ENCODE results near the gene PLEKHA5.

Gene PLEKHA5

GRCh38 chr12:19129486-19130223 lies at the start of gene PLEKHA5:
PLEKHA5 (plus strand) TSS chr12:19129733; CDS start chr12:19129800, 67 bp downstream.
- TF ChIP-seq, protein P1, sequence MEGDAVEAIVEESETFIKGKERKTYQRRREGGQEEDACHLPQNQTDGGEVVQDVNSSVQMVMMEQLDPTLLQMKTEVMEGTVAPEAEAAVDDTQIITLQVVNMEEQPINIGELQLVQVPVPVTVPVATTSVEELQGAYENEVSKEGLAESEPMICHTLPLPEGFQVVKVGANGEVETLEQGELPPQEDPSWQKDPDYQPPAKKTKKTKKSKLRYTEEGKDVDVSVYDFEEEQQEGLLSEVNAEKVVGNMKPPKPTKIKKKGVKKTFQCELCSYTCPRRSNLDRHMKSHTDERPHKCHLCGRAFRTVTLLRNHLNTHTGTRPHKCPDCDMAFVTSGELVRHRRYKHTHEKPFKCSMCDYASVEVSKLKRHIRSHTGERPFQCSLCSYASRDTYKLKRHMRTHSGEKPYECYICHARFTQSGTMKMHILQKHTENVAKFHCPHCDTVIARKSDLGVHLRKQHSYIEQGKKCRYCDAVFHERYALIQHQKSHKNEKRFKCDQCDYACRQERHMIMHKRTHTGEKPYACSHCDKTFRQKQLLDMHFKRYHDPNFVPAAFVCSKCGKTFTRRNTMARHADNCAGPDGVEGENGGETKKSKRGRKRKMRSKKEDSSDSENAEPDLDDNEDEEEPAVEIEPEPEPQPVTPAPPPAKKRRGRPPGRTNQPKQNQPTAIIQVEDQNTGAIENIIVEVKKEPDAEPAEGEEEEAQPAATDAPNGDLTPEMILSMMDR (IDR thresholded peaks at IDR 0.05; ENCODE audit: low read depth, low read length) = peak; percentile 57
- H3K27me3 ChIP-seq (ENCODE audit: insufficient read depth, low read depth, severe bottlenecking) = no peaks in the 10 kb centered on the region
- peak within 1 kb of the TSS; percentile 83 for H3K4me3 ChIP-seq (ENCODE audit: low read depth, low read length)
- peak; percentile 87 for DNase-seq
- H3K9me3 ChIP-seq (ENCODE audit: severe bottlenecking) = peaks cover 7% of the 10 kb centered on the region
- peaks cover 14% of the 10 kb centered on the region for H3K36me3 ChIP-seq
- peak within 1 kb of the TSS; percentile 92 for H3K27ac ChIP-seq

GRCh38 chr12:19080918-19081317 lies 48.6 kb upstream of the PLEKHA5 start:
- no peak overlapping the region for H3K4me3 ChIP-seq (ENCODE audit: low read depth, low read length)
- no peaks in the 10 kb centered on the region for H3K27me3 ChIP-seq (ENCODE audit: insufficient read depth, low read depth, severe bottlenecking)
- peaks cover 12% of the 10 kb centered on the region for H3K9me3 ChIP-seq (ENCODE audit: severe bottlenecking)
- no peak for DNase-seq
- H3K27ac ChIP-seq = no peak overlapping the region
- H3K36me3 ChIP-seq = no peaks in the 10 kb centered on the region
- TF ChIP-seq, protein P1 (IDR thresholded peaks at IDR 0.05; ENCODE audit: low read depth, low read length) = no peak

DNA sequence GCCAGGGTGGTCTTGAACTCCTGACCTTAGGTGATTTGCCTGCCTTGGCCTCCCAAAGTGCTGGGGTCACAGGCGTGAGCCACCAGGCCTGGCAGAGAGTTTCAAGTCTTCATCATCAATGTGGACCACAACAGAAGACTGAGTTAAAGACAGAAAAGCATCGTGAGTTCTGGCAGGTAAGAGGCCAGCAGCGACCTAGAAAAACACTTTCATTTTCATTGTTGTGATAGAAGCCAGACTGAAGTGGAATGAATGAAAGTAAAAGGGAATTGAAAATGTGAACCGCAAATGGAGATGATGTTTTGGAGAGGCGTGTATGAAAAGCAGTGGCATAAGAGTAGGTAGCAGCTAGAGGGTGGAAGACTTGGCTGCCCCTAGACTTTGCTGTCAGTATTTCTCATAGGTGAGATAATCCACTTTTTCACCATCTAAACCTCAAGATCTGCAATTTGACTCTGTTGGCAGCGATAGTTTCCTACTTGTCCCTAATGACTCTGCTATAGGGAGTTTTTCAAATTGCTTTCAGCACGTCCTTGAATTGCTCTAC lies 47.1 kb upstream of the PLEKHA5 start:
- peaks cover 16% of the 10 kb centered on the region for H3K9me3 ChIP-seq (ENCODE audit: severe bottlenecking)
- no peak overlapping the region for H3K27ac ChIP-seq
- H3K27me3 ChIP-seq (ENCODE audit: insufficient read depth, low read depth, severe bottlenecking) = no peaks in the 10 kb centered on the region
- H3K36me3 ChIP-seq = no peaks in the 10 kb centered on the region
- no peak for DNase-seq
- TF ChIP-seq, protein P1 (IDR thresholded peaks at IDR 0.05; ENCODE audit: low read depth, low read length) = no peak
- H3K4me3 ChIP-seq (ENCODE audit: low read depth, low read length) = no peak overlapping the region

GRCh38 chr12:19084547-19084946 lies 45.0 kb upstream of the PLEKHA5 start:
- Histone ChIP-seq H3K9me3 (ENCODE audit: severe bottlenecking) (peaks cover 28% of the 10 kb centered on the region), H3K4me3 (ENCODE audit: low read depth, low read length) (no peak overlapping the region), H3K36me3 (no peaks in the 10 kb centered on the region), H3K27ac (no peak overlapping the region), H3K27me3 (ENCODE audit: insufficient read depth, low read depth, severe bottlenecking) (no peaks in the 10 kb centered on the region)
- DNase-seq = no peak
- TF ChIP-seq, protein P1 (IDR thresholded peaks at IDR 0.05; ENCODE audit: low read depth, low read length) = no peak

GRCh38 chr12:19085090-19085489 lies 44.4 kb upstream of the PLEKHA5 start:
- H3K27ac ChIP-seq = no peak overlapping the region
- peaks cover 32% of the 10 kb centered on the region for H3K9me3 ChIP-seq (ENCODE audit: severe bottlenecking)
- no peaks in the 10 kb centered on the region; the same call in 1 of the 2 replicates for H3K36me3 ChIP-seq
- TF ChIP-seq, protein P1 (IDR thresholded peaks at IDR 0.05; ENCODE audit: low read depth, low read length) = no peak
- no peaks in the 10 kb centered on the region for H3K27me3 ChIP-seq (ENCODE audit: insufficient read depth, low read depth, severe bottlenecking)
- H3K4me3 ChIP-seq (ENCODE audit: low read depth, low read length) = no peak overlapping the region
- DNase-seq = no peak
